OCI-LY1 (cell line): ENCODE results near the gene ZSCAN23.
"Not testable (repeated sequence)": the region's sequence is repeated elsewhere in the genome, so short reads cannot be mapped to it uniquely, and the experiment has no call there.

Experiments used
- H2AFZ ChIP-seq: fragments of 200-600 bp; sonication (generic), shearing (Covaris generic); 2 replicates; pipeline ENCODE4 v1.6.0; 2014; ENCODE audit warnings: antibody characterized with exemption, mild to moderate bottlenecking, low read length
- H3F3A ChIP-seq: fragments of 200-600 bp; sonication (generic), shearing (Covaris generic); 2 replicates; pipeline ENCODE4 v1.6.0; 2014; ENCODE audit warnings: mild to moderate bottlenecking, antibody characterized with exemption, low read length, moderate library complexity; ENCODE audit not compliant: insufficient read depth
- H3K27ac ChIP-seq: fragments of 200-600 bp; sonication (generic); 2 replicates; pipeline ENCODE4 v1.5.1; 2014; ENCODE audit warnings: low read length, mixed run types, mild to moderate bottlenecking, low read depth; ENCODE audit not compliant: poor library complexity, severe bottlenecking
- H3K27me3 ChIP-seq: fragments of 200-600 bp; sonication (generic); 2 replicates; pipeline ENCODE4 v1.6.0; 2014; ENCODE audit warnings: antibody characterized with exemption, mild to moderate bottlenecking, low read length, moderate library complexity; ENCODE audit not compliant: insufficient read depth
- H3K36me3 ChIP-seq: fragments of 200-600 bp; sonication (generic); 2 replicates; pipeline ENCODE4 v1.6.1; 2014; ENCODE audit warnings: mild to moderate bottlenecking, antibody characterized with exemption, low read length, moderate library complexity, mixed read lengths; ENCODE audit not compliant: insufficient read depth
- H3K4me1 ChIP-seq: fragments of 200-600 bp; sonication (generic); 2 replicates; pipeline ENCODE4 v1.5.1; 2014; ENCODE audit warnings: mild to moderate bottlenecking, low read length, moderate library complexity; ENCODE audit not compliant: insufficient read depth, severe bottlenecking
- H3K4me2 ChIP-seq: fragments of 200-600 bp; sonication (generic), shearing (Covaris generic); 2 replicates; pipeline ENCODE4 v1.6.1; 2014; ENCODE audit warnings: low read length
- H3K4me3 ChIP-seq: fragments of 200-600 bp; sonication (generic); 2 replicates; pipeline ENCODE4 v1.5.1; 2014; ENCODE audit warnings: low read length, low read depth, mild to moderate bottlenecking, mixed read lengths; ENCODE audit not compliant: poor library complexity, severe bottlenecking
- H3K79me2 ChIP-seq: fragments of 200-600 bp; shearing (Covaris generic); 2 replicates; pipeline ENCODE4 v1.6.1; 2016; ENCODE audit warnings: mixed run types, low read length, mixed read lengths; ENCODE audit not compliant: insufficient read depth
- H3K9ac ChIP-seq: fragments of 200-600 bp; sonication (generic), shearing (Covaris generic); 2 replicates; pipeline ENCODE4 v1.6.1; 2014; ENCODE audit warnings: mild to moderate bottlenecking, low read length, mixed read lengths
- H3K9me2 ChIP-seq: fragments of 200-600 bp; sonication (generic), shearing (Covaris generic); 2 replicates; pipeline ENCODE4 v1.6.1; 2014; ENCODE audit warnings: low read depth, mild to moderate bottlenecking, low read length, mixed read lengths
- H3K9me3 ChIP-seq: fragments of 200-600 bp; shearing (Covaris generic); 2 replicates; pipeline ENCODE4 v1.6.1; 2014; ENCODE audit warnings: low read length, mixed read lengths
- H4K20me1 ChIP-seq: fragments of 200-600 bp; sonication (generic), shearing (Covaris generic); 2 replicates; pipeline ENCODE4 v1.6.0; 2016; ENCODE audit warnings: mild to moderate bottlenecking, low read length; ENCODE audit not compliant: insufficient read depth
- EZH2 ChIP-seq: fragments of 200-600 bp; sonication (generic), shearing (Covaris generic); IDR thresholded peaks from 2 replicates; pipeline ENCODE4 v1.8.0; 2017; ENCODE audit warnings: borderline replicate concordance, mixed run types, mild to moderate bottlenecking, antibody characterized with exemption, low read length, moderate library complexity, mixed read lengths
- TF ChIP-seq, protein P1 (sequence below): fragments of 200-600 bp; sonication (generic), shearing (Covaris generic); IDR thresholded peaks from 2 replicates; pipeline ENCODE4 v1.5.1; 2017; ENCODE audit warnings: mild to moderate bottlenecking, antibody characterized with exemption, low read length, moderate library complexity, mixed read lengths

The ZSCAN23 gene

GRCh38 chr6:28462401-28462800, 19.1 kb upstream of the ZSCAN23 start:
- no peaks in the 10 kb centered on the region for H4K20me1 ChIP-seq
- H3K4me2 ChIP-seq: no peak overlapping the region
- no peaks in the 10 kb centered on the region for H3K36me3 ChIP-seq
- H3K9me3 ChIP-seq: no peaks in the 10 kb centered on the region
- no peak overlapping the region for H3K4me3 ChIP-seq
- no peak overlapping the region for H3K27ac ChIP-seq
- H3K9me2 ChIP-seq: no peaks in the 10 kb centered on the region
- no peak overlapping the region for H2AFZ ChIP-seq
- no peak for TF ChIP-seq EZH2
- TF ChIP-seq, protein P1, sequence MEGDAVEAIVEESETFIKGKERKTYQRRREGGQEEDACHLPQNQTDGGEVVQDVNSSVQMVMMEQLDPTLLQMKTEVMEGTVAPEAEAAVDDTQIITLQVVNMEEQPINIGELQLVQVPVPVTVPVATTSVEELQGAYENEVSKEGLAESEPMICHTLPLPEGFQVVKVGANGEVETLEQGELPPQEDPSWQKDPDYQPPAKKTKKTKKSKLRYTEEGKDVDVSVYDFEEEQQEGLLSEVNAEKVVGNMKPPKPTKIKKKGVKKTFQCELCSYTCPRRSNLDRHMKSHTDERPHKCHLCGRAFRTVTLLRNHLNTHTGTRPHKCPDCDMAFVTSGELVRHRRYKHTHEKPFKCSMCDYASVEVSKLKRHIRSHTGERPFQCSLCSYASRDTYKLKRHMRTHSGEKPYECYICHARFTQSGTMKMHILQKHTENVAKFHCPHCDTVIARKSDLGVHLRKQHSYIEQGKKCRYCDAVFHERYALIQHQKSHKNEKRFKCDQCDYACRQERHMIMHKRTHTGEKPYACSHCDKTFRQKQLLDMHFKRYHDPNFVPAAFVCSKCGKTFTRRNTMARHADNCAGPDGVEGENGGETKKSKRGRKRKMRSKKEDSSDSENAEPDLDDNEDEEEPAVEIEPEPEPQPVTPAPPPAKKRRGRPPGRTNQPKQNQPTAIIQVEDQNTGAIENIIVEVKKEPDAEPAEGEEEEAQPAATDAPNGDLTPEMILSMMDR: no peak
- H3K9ac ChIP-seq: no peak overlapping the region
- H3K27me3 ChIP-seq: no peaks in the 10 kb centered on the region
- H3K4me1 ChIP-seq: no peaks in the 10 kb centered on the region
- H3F3A ChIP-seq: no peaks in the 10 kb centered on the region
- no peaks in the 10 kb centered on the region for H3K79me2 ChIP-seq

DNA sequence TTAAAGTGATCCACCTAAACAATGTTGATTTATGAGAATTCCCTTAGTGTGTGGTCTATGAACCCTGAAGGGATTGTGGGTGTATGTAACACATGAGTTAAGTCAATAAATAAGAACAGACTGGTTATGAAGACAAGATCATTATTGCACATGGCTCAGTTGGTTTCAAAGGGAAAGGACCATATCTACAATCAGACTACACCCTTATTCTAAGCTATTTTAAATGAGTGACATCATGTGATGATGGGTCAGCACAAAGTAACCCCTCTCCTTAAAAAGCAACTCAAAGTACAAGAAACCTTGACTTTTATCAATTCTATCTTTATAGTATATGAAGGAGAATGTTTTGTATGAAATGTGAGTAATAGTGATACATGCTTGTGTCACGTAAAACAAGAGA, 15.3 kb upstream of the ZSCAN23 start:
- TF ChIP-seq, protein P1: no peak
- TF ChIP-seq EZH2: no peak
- Histone ChIP-seq H3K4me3 (no peak overlapping the region), H3K27me3 (no peaks in the 10 kb centered on the region), H4K20me1 (no peaks in the 10 kb centered on the region), H3K9me3 (no peaks in the 10 kb centered on the region), H3K36me3 (no peaks in the 10 kb centered on the region), H3K27ac (no peak overlapping the region), H3K4me1 (no peaks in the 10 kb centered on the region), H3K4me2 (no peak overlapping the region), H3K9me2 (no peaks in the 10 kb centered on the region), H3F3A (no peaks in the 10 kb centered on the region), H2AFZ (no peak overlapping the region), H3K79me2 (no peaks in the 10 kb centered on the region), H3K9ac (no peak overlapping the region)

DNA sequence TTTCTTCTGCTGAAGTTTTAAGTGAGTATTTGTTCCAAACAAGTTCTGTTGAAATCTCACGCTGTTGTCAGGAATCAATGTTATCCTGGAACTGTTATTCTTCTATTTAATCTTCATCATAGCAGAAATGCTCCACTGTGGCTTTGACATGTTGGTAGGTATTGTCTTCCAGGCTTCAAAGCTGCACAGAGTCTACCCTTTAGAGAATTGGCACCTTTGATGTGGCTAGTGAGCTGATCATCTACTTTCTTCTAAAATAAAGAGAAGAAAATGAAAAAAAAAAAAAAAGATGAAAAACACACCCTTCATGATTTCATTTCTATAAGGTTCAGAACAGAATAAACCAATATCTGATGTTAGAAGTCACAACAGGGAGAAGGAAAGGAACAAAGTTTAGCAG, 5.8 kb upstream of the ZSCAN23 start:
- H3K9ac ChIP-seq: no peak overlapping the region
- H3F3A ChIP-seq: no peaks in the 10 kb centered on the region
- H4K20me1 ChIP-seq: no peaks in the 10 kb centered on the region
- no peak overlapping the region for H3K4me3 ChIP-seq
- TF ChIP-seq, protein P1: no peak
- no peak for TF ChIP-seq EZH2
- no peaks in the 10 kb centered on the region for H3K4me1 ChIP-seq
- no peaks in the 10 kb centered on the region for H3K27me3 ChIP-seq
- no peaks in the 10 kb centered on the region for H3K36me3 ChIP-seq
- no peak overlapping the region for H3K27ac ChIP-seq
- 0 out of 2 replicates have a peak, but pooled peaks cover 3% of the 10 kb centered on the region for H3K9me3 ChIP-seq
- H3K79me2 ChIP-seq: no peaks in the 10 kb centered on the region
- H2AFZ ChIP-seq: no peak overlapping the region
- H3K4me2 ChIP-seq: no peak overlapping the region
- no peaks in the 10 kb centered on the region for H3K9me2 ChIP-seq

DNA sequence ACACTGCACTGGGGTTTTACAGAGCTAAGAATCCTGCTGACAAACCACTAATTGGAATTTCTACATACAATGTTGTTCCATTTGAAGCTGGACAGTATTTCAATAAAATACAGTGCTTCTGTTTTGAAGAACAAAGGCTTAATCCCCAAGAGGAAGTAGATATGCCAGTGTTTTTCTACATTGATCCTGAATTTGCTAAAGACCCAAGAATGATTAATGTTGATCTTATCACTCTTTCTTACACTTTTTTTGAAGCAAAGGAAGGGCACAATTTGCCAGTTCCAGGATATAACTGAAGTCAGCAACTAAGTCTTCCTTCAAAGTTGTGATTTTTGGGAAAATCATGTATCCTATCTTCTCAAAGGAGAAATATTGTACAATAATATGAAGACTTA, 4.2 kb upstream of the ZSCAN23 start:
- H2AFZ ChIP-seq, H3K79me2 ChIP-seq, H3K4me3 ChIP-seq, H3K36me3 ChIP-seq, H3K4me1 ChIP-seq, H3K9me3 ChIP-seq, H3K4me2 ChIP-seq, H4K20me1 ChIP-seq, H3K9me2 ChIP-seq, H3F3A ChIP-seq, H3K27me3 ChIP-seq, H3K9ac ChIP-seq, H3K27ac ChIP-seq: not testable (repeated sequence)
